OCI-LY7 (cell line): ENCODE measurements around the gene TRAPPC12. TPM values are rescaled to one million over a fixed set of nuclear protein-coding genes. Genes with fewer than 3 reads are reported as not detected.

Experiments used
- BruUV-seq: library from RNA; stranded (reverse); fragments of 400-500 nt; replicated peaks from 2 replicates; lab custom pipeline; 2021; lab: Mats Ljungman, UMichigan
- CTCF ChIA-PET: fragments of 300-600 bp; sonication (Branson Sonifier 250); formaldehyde crosslinking; loops from one replicate; lab custom pipeline; 2022; ENCODE audit warnings: antibody characterized with exemption; ENCODE audit not compliant: unreplicated experiment; lab: Charles Lee
- POLR2A ChIA-PET: fragments of 300-600 bp; sonication (Branson Sonifier 250); formaldehyde crosslinking; loops from one replicate; lab custom pipeline; 2022; ENCODE audit warnings: antibody characterized with exemption; lab: Charles Lee
- DNase-seq: peaks from one replicate; pipeline ENCODE4 v3.0.0-alpha.2; 2015; ENCODE audit warnings: low spot score
- H2AFZ ChIP-seq: fragments of 200-600 bp; sonication (generic), shearing (Covaris generic); 2 replicates; pipeline ENCODE4 v1.6.1; 2014; ENCODE audit warnings: mild to moderate bottlenecking, antibody characterized with exemption, low read length, moderate library complexity
- H3K27ac ChIP-seq: fragments of 200-600 bp; sonication (generic); 2 replicates; pipeline ENCODE4 v1.5.1; 2014; ENCODE audit warnings: mixed run types, low read depth, mild to moderate bottlenecking, moderate library complexity, low read length, inconsistent platforms; ENCODE audit not compliant: poor library complexity, severe bottlenecking
- H3K36me3 ChIP-seq: fragments of 200-600 bp; sonication (generic); 2 replicates; pipeline ENCODE4 v1.6.1; 2014; ENCODE audit warnings: mild to moderate bottlenecking, antibody characterized with exemption, low read length, moderate library complexity, mixed read lengths; ENCODE audit not compliant: insufficient read depth
- H3K4me1 ChIP-seq: fragments of 200-600 bp; sonication (generic); 2 replicates; pipeline ENCODE4 v1.5.1; 2014; ENCODE audit warnings: mild to moderate bottlenecking, low read length; ENCODE audit not compliant: insufficient read depth, poor library complexity, severe bottlenecking
- H3K4me2 ChIP-seq: fragments of 200-600 bp; sonication (generic); 2 replicates; pipeline ENCODE4 v1.6.1; 2014; ENCODE audit warnings: mild to moderate bottlenecking, low read length
- H3K4me3 ChIP-seq: fragments of 200-600 bp; sonication (generic); 2 replicates; pipeline ENCODE4 v1.5.1; 2014; ENCODE audit warnings: mild to moderate bottlenecking, low read depth, low read length; ENCODE audit not compliant: poor library complexity, severe bottlenecking
- H3K79me2 ChIP-seq: fragments of 200-600 bp; sonication (generic); 2 replicates; pipeline ENCODE4 v1.6.1; 2016; ENCODE audit warnings: low read depth, mild to moderate bottlenecking, low read length, moderate library complexity, mixed read lengths; ENCODE audit not compliant: insufficient read depth
- H3K9me2 ChIP-seq: fragments of 200-600 bp; sonication (generic); 2 replicates; pipeline ENCODE4 v1.6.1; 2016; ENCODE audit warnings: mild to moderate bottlenecking, low read length, mixed read lengths; ENCODE audit not compliant: insufficient read depth
- H3K9me3 ChIP-seq: fragments of 200-600 bp; sonication (generic); 2 replicates; pipeline ENCODE4 v1.6.1; 2014; ENCODE audit warnings: mild to moderate bottlenecking, mixed run types, low read length, mixed read lengths
- H4K20me1 ChIP-seq: fragments of 200-600 bp; sonication (generic); 2 replicates; pipeline ENCODE4 v1.6.1; 2014; ENCODE audit warnings: mild to moderate bottlenecking, antibody characterized with exemption, low read length, moderate library complexity, mixed read lengths; ENCODE audit not compliant: insufficient read depth
- EZH2phosphoT487 ChIP-seq: fragments of 200-600 bp; sonication (generic); IDR thresholded peaks from 2 replicates; pipeline ENCODE4 v1.6.1; 2018; ENCODE audit warnings: low read depth, borderline replicate concordance, mild to moderate bottlenecking, mixed run types, antibody characterized with exemption, low read length, moderate library complexity, mixed read lengths
- intact Hi-C: fragments of 100-400 bp; cut with micrococcal nuclease; formaldehyde crosslinking; loops from one replicate; pipeline ENCODE4 v1.10.0; 2022; ENCODE audit not compliant: unreplicated experiment
- total RNA-seq, 2 experiments: library from RNA; depleted of rRNA in 1 of 2; stranded (reverse); fragments of >200 nt in 1 of 2; shearing (Covaris generic) in 1 of 2; gene quantifications; 2 replicates each; pipeline ENCODE4 v1.2.3, GENCODE V29; 2014 to 2022
- TF ChIP-seq, protein P1 (sequence below): fragments of 200-600 bp; sonication (generic); conservative IDR thresholded peaks from 2 replicates; pipeline ENCODE4 v1.5.1; 2014; ENCODE audit warnings: mild to moderate bottlenecking, antibody characterized with exemption, low read length, moderate library complexity, mixed read lengths

TRAPPC12 gene
- total RNA-seq, 2 experiments from 2014 or later = 85.2 to 91.6 TPM

DNA sequence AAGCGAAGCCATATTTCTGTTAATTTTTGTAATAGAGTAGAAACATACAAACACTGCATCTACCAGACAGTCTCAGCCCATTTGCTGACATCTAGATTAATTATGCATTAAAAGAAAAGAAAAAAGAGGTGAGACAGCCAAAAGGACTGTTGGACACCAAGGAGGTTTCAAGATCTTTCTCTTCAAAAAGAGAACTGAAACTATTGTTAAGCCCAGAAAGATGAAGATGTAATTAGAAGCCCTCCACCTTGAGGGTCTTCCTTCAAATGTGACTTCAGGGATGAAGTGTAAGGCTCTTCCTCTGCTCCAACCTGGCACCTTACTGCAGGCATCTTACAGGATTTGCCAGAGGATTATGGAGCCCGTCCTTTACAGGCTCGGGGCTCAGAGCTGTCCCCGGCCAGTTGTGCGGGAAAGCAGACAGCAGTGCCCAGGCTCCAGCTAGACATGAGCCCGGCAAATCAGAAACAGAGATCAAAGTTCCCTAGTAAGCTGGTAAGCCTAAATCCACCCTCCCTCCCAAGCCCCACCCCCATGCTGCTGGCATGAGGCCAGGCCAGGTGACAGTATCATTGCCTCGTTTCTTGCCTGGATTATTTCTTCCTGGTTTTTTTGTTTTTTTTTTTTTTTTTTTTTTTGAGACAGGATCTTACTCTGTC lies 101.0 kb downstream of the TRAPPC12 start:
- ChIA-PET POLR2A (interaction anchor here (0.7 to 2.0 kb wide), 10 partner anchors 7 to 350 kb away, joined by 3 to 7 read pairs (median 4); no protein-coding TSS in a partner anchor), CTCF (interaction anchor here (0.9 to 1.5 kb wide), 2 partner anchors 19 to 172 kb away, joined by 3 to 4 read pairs; no protein-coding TSS in a partner anchor)
- Histone ChIP-seq H3K4me1 (peaks cover 23% of the 10 kb centered on the region), H3K4me2 (peak overlapping the region; percentile 62), H3K9me2 (no peaks in the 10 kb centered on the region), H3K9me3 (no peaks in the 10 kb centered on the region), H3K79me2 (no peaks in the 10 kb centered on the region), H3K4me3 (no peak overlapping the region), H3K27ac (peak overlapping the region; percentile 74), H3K36me3 (peaks cover 13% of the 10 kb centered on the region), H4K20me1 (no peaks in the 10 kb centered on the region), H2AFZ (no peak overlapping the region)
- no TSS peak for BruUV-seq
- no peak for TF ChIP-seq EZH2phosphoT487
- TF ChIP-seq, protein P1, sequence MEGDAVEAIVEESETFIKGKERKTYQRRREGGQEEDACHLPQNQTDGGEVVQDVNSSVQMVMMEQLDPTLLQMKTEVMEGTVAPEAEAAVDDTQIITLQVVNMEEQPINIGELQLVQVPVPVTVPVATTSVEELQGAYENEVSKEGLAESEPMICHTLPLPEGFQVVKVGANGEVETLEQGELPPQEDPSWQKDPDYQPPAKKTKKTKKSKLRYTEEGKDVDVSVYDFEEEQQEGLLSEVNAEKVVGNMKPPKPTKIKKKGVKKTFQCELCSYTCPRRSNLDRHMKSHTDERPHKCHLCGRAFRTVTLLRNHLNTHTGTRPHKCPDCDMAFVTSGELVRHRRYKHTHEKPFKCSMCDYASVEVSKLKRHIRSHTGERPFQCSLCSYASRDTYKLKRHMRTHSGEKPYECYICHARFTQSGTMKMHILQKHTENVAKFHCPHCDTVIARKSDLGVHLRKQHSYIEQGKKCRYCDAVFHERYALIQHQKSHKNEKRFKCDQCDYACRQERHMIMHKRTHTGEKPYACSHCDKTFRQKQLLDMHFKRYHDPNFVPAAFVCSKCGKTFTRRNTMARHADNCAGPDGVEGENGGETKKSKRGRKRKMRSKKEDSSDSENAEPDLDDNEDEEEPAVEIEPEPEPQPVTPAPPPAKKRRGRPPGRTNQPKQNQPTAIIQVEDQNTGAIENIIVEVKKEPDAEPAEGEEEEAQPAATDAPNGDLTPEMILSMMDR = no peak
- intact Hi-C loops = loop anchor here (1.0 kb wide), 1 partner anchor 171 kb away; no protein-coding TSS in a partner anchor
- DNase-seq = peak; percentile 69

DNA sequence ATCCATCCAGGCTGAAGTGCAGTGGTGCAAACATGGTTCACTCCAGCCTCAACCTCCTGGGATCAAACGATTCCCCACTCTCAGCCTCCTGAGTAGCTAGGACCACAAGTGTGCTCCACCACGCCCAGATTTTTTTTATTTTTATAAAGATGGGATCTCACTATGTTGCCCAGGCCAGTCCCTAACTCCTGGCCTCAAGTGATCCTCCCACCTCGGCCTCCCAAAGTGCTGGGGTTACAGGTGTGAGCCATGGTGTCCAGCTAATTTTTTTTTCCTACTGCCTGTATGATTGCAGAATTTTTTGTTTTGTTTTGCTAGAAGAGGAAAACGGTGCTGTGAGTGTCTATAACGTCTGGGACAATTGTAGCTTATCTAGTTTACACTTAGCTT lies 101.5 kb downstream of the TRAPPC12 start:
- Histone ChIP-seq H3K9me3 (no peaks in the 10 kb centered on the region), H3K4me3 (no peak overlapping the region), H3K9me2 (no peaks in the 10 kb centered on the region), H3K36me3 (peaks cover 13% of the 10 kb centered on the region), H3K79me2 (no peaks in the 10 kb centered on the region), H4K20me1 (no peaks in the 10 kb centered on the region), H2AFZ (no peak overlapping the region), H3K27ac (peak overlapping the region; percentile 74), H3K4me1 (peaks cover 23% of the 10 kb centered on the region), H3K4me2 (peak overlapping the region; percentile 62)
- ChIA-PET POLR2A (interaction anchor here (0.6 to 2.0 kb wide), 12 partner anchors 8 to 351 kb away, joined by 3 to 7 read pairs (median 4); no protein-coding TSS in a partner anchor), CTCF (interaction anchor here (1.5 kb wide), 1 partner anchor 171 kb away, joined by 4 read pairs; no protein-coding TSS in a partner anchor)
- TF ChIP-seq EZH2phosphoT487 = no peak
- TF ChIP-seq, protein P1 = no peak
- BruUV-seq = no TSS peak
- DNase-seq = no peak
- intact Hi-C loops = no loop called here
